Muscle layer of duodenum (tissue), 2 donors: ENCODE measurements around the gene AMOTL2.

ENCODE experiments used
- H3K27ac ChIP-seq: one replicate; pipeline ENCODE4 v1.7.0; 2013; ENCODE audit warnings: mild to moderate bottlenecking, low read length
- H3K27me3 ChIP-seq: one replicate; pipeline ENCODE4 v1.7.0; 2013; ENCODE audit warnings: low read depth, mild to moderate bottlenecking, control low read depth, low read length
- H3K36me3 ChIP-seq, 2 donors: one replicate each; pipeline ENCODE4 v1.7.0; 2013; ENCODE audit warnings: low read length in 2 of 2, control low read depth in 1 of 2, mild to moderate bottlenecking in 1 of 2; ENCODE audit not compliant: insufficient read depth in 2 of 2, control insufficient read depth in 1 of 2
- H3K4me1 ChIP-seq, 2 donors: one replicate each; pipeline ENCODE4 v1.7.0; 2013; ENCODE audit warnings: low read length in 2 of 2, mild to moderate bottlenecking in 2 of 2, control low read depth in 1 of 2, moderate library complexity in 1 of 2; ENCODE audit not compliant: insufficient read depth in 2 of 2, control insufficient read depth in 1 of 2
- H3K4me3 ChIP-seq, 2 donors: one replicate each; pipeline ENCODE4 v1.7.0; 2013; ENCODE audit warnings: low read length in 2 of 2, low read depth in 1 of 2, mild to moderate bottlenecking in 1 of 2
- H3K9me3 ChIP-seq, 2 donors: one replicate each; pipeline ENCODE4 v1.7.0; 2013; ENCODE audit warnings: low read length in 2 of 2, control low read depth in 1 of 2, mild to moderate bottlenecking in 1 of 2; ENCODE audit not compliant: control insufficient read depth in 1 of 2
- donor health status: healthy.

Gene AMOTL2

DNA sequence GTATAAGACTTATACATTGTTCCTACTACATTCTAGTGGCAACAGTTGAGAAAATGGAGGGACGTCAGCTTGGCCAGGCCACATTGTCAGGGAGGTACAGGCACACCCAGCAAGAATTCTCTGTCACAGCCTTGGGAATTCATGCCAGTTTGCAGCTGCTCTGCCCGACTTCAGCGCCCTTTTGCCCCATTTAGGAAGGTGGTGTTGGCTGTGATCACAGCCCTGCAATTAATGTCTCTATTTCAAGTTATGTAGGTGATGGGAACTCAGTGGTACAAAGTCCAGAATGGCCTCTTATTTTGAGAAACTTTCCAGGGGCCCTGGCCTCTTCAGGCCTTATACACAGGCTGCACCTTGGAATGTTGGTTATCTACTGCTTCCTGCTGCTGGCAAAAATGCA is 26.7 kb downstream of the AMOTL2 start:
- no peaks in the 10 kb centered on the region for H3K36me3 ChIP-seq
- H3K4me3 ChIP-seq, result no peak overlapping the region
- peaks cover 4 to 9% of the 10 kb centered on the region in 2 donors for H3K9me3 ChIP-seq
- H3K27ac ChIP-seq, result no peak overlapping the region
- H3K27me3 ChIP-seq, result no peaks in the 10 kb centered on the region
- H3K4me1 ChIP-seq, result peaks cover 13 to 14% of the 10 kb centered on the region in 2 donors

DNA sequence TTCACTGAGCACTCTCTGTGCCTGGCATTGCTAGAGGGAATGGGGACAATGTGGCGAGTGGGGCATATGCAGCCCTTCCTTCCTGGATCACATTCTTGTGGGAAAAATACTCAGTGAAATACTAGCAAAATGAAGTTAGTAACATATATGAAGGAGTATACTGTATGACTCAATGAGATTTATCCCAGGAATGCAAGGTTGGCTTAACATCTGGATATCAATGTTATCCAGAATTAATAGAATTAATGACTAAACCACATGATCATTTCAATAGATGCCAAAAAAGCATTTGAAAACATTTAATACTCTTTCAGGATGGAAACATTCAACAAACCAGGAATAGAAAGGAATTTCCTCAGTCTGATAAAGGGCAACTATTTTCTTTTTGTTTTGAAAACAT is 27.5 kb downstream of the AMOTL2 start:
- H3K4me1 ChIP-seq, result peaks cover 8 to 10% of the 10 kb centered on the region in 2 donors
- peaks cover 4 to 9% of the 10 kb centered on the region in 2 donors for H3K9me3 ChIP-seq
- H3K27me3 ChIP-seq, result no peaks in the 10 kb centered on the region
- H3K27ac ChIP-seq, result no peak overlapping the region
- H3K4me3 ChIP-seq, result no peak overlapping the region
- no peaks in the 10 kb centered on the region for H3K36me3 ChIP-seq

- peaks cover 4 to 9% of the 10 kb centered on the region in 2 donors for H3K9me3 ChIP-seq
- H3K36me3 ChIP-seq, result no peaks in the 10 kb centered on the region
Observed at GRCh38 chr3:134345202-134345601, 29.0 kb downstream of the AMOTL2 start.

GRCh38 chr3:134344560-134344959 is 29.7 kb downstream of the AMOTL2 start:
- H3K4me1 ChIP-seq, result no peaks in the 10 kb centered on the region
- H3K4me3 ChIP-seq, result no peak overlapping the region
- no peaks in the 10 kb centered on the region for H3K36me3 ChIP-seq
- H3K9me3 ChIP-seq, result peaks cover 4 to 9% of the 10 kb centered on the region in 2 donors
- H3K27ac ChIP-seq, result no peak overlapping the region
- H3K27me3 ChIP-seq, result no peaks in the 10 kb centered on the region

More at GRCh38 chr3:134345202-134345601, 29.0 kb downstream of the AMOTL2 start:
- no peak overlapping the region for H3K4me3 ChIP-seq
- H3K27me3 ChIP-seq, result no peaks in the 10 kb centered on the region
- H3K27ac ChIP-seq, result no peak overlapping the region
- no peaks in the 10 kb centered on the region for H3K4me1 ChIP-seq

GRCh38 chr3:134342259-134342658 is 32.0 kb downstream of the AMOTL2 start:
- no peaks in the 10 kb centered on the region for H3K27me3 ChIP-seq
- no peak overlapping the region for H3K27ac ChIP-seq
- H3K4me1 ChIP-seq, result no peaks in the 10 kb centered on the region
- no peaks in the 10 kb centered on the region for H3K36me3 ChIP-seq
- H3K9me3 ChIP-seq, result peaks cover 4 to 9% of the 10 kb centered on the region in 2 donors
- H3K4me3 ChIP-seq, result no peak overlapping the region

DNA sequence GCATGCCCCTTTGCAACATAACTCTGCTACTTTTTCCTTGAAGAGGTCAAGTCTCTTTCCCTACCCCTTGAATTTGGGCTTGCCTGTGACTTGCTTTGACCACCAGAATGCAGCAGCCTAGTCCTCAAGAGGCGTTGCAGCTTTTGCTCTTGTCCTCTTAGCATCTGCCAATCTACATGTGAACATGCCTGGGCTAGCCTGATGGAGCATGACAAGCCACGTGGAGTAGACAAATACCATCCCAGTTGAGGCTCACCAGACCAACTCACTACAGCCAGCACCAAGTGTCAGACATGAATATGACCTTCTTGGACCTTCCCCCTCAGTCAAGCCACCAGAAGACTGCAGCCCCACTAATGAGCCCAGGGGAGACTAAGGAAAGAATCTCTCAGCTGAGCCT is 32.9 kb downstream of the AMOTL2 start:
- H3K4me1 ChIP-seq, result no peaks in the 10 kb centered on the region
- no peaks in the 10 kb centered on the region for H3K36me3 ChIP-seq
- H3K4me3 ChIP-seq, result no peak overlapping the region
- no peaks in the 10 kb centered on the region for H3K27me3 ChIP-seq
- H3K27ac ChIP-seq, result no peak overlapping the region
- H3K9me3 ChIP-seq, result peaks cover 0 to 3% of the 10 kb centered on the region in 2 donors

DNA sequence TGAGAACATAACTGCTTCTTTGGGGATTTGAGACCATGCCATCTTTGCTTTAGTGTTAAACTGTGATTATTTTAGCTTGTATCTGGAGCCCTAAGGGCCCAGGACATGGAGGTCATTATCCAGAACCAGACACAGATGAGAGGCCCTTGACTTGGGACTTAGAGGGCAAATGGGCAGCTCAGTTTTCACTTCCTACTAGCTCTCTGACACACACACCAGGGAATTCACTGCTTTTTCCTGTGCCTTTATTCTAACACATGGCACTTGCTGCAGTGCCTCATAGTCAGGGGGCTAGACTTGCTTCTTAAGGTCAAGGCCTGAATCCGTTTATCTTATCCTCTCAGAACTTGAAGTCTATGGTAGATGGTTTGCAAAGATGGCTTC is 33.3 kb downstream of the AMOTL2 start:
- H3K4me1 ChIP-seq, result no peaks in the 10 kb centered on the region
- no peak overlapping the region for H3K4me3 ChIP-seq
- no peaks in the 10 kb centered on the region for H3K9me3 ChIP-seq
- H3K36me3 ChIP-seq, result no peaks in the 10 kb centered on the region
- no peak overlapping the region for H3K27ac ChIP-seq
- H3K27me3 ChIP-seq, result no peaks in the 10 kb centered on the region

DNA sequence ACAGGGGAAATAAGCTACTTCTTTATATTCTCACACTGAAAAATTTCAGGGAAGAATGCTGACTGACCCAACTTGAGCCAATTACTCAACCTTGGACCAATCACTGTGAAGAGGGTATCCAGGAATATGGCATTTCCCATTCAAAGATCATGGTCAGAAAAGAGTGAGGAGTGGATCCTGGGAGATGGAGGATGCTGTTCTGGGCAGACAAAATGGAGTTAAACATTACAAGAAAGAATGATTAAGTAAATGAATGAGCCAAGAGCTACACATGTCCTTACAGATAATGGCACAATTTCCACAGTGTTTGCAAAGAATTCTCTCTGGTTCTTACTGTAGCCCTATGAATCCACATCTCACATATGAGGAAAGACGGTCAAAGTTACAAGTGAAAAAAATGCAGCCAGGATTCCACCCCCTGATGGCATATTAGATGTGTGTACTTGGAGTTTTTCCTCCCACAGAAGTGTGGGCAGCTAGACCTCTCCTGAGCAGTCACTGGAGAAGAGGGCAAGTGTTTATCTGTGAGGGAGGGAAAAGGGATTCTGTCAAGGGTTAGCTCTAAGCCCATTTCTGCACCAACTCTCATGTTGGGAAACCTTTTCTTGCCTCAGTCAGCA is 33.8 kb downstream of the AMOTL2 start:
- no peak overlapping the region for H3K4me3 ChIP-seq
- no peaks in the 10 kb centered on the region for H3K27me3 ChIP-seq
- no peaks in the 10 kb centered on the region for H3K36me3 ChIP-seq
- H3K4me1 ChIP-seq, result no peaks in the 10 kb centered on the region
- no peaks in the 10 kb centered on the region for H3K9me3 ChIP-seq
- H3K27ac ChIP-seq, result no peak overlapping the region

GRCh38 chr3:134339913-134340312 is 34.3 kb downstream of the AMOTL2 start:
- Histone ChIP-seq H3K4me1 (peaks cover 0 to 2% of the 10 kb centered on the region in 2 donors), H3K4me3 (no peak overlapping the region), H3K9me3 (no peaks in the 10 kb centered on the region), H3K27me3 (no peaks in the 10 kb centered on the region), H3K36me3 (no peaks in the 10 kb centered on the region), H3K27ac (no peak overlapping the region)

DNA sequence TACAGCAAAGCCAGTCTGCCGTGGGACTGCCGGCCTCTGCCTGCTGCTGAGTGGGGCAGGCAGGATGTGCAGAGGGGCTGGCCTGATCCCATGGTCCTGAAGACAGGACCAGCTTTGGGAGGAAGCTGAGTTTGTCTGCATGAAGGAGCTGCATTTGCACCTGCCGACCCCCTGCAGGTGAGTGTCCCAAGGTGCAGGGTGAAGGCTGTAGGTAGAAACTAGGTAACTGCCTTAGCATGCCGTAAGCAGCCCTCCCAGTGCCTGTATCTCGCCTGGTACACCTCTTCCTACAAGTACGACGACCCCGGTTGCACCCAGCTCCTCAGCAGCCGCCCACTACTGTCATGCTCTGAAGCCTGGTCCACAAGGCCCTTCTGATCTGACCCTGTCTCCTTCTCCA is 34.9 kb downstream of the AMOTL2 start:
- Histone ChIP-seq H3K27ac (no peak overlapping the region), H3K4me3 (no peak overlapping the region), H3K9me3 (no peaks in the 10 kb centered on the region), H3K27me3 (no peaks in the 10 kb centered on the region), H3K36me3 (no peaks in the 10 kb centered on the region), H3K4me1 (peaks cover 4 to 7% of the 10 kb centered on the region in 2 donors)

- Histone ChIP-seq H3K27ac (no peak overlapping the region), H3K4me1 (peaks cover 9 to 14% of the 10 kb centered on the region in 2 donors)
Observed at GRCh38 chr3:134338516-134339261, 35.6 kb downstream of the AMOTL2 start.

GRCh38 chr3:134338201-134338512 is 36.1 kb downstream of the AMOTL2 start:
- H3K9me3 ChIP-seq, result no peaks in the 10 kb centered on the region
- no peak overlapping the region for H3K4me3 ChIP-seq
- no peaks in the 10 kb centered on the region for H3K36me3 ChIP-seq
- no peak overlapping the region for H3K27ac ChIP-seq
- no peaks in the 10 kb centered on the region for H3K27me3 ChIP-seq
- H3K4me1 ChIP-seq, result peaks cover 12 to 18% of the 10 kb centered on the region in 2 donors

More at GRCh38 chr3:134338516-134339261, 35.6 kb downstream of the AMOTL2 start:
- Histone ChIP-seq H3K27me3 (no peaks in the 10 kb centered on the region), H3K9me3 (no peaks in the 10 kb centered on the region), H3K36me3 (no peaks in the 10 kb centered on the region), H3K4me3 (no peak overlapping the region)
